Measurements from ENCODE around the gene NAB2.
"Not testable (repeated sequence)": the region's sequence is repeated elsewhere in the genome, so short reads cannot be mapped to it uniquely, and the experiment has no call there.

Gene NAB2

DNA sequence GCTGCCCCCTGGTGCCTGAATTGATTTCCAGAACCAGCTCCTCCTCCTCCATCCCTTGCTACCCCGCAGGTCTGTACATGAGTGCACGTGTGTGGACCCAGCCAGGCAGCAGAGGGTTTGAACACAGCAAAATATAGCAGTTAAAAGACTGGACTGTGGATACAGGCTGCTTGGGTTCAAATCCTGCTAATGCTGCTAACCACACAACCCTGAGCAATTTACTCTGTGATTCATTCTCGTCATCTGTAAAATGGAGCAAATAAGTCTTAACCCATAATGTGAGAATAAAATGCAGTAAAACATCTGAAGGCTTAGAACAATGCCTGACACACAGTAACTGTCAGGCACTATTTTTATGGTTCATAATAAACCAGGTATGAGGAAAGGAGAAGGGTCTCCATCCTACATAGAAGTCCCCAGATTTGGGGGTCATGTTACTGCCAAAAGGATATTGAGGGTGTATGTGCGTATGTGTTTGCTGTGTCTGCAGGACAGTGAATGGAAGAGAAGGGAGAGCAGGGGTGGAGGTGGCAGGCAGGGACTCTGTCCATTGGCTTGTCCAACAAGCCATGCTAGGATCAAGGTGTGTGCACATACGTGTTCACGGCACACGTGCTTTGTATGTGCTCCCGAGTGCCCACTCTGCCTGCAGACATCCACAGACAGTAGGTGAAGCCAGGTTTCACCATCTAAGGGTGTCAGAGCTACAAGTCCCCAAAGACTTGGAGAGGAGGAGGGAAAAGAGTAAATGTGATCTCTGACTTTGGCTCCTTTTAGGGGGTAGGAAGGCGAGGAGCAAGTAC lies 23.8 kb downstream of the NAB2 start:
- DNase-seq = no peak

DNA sequence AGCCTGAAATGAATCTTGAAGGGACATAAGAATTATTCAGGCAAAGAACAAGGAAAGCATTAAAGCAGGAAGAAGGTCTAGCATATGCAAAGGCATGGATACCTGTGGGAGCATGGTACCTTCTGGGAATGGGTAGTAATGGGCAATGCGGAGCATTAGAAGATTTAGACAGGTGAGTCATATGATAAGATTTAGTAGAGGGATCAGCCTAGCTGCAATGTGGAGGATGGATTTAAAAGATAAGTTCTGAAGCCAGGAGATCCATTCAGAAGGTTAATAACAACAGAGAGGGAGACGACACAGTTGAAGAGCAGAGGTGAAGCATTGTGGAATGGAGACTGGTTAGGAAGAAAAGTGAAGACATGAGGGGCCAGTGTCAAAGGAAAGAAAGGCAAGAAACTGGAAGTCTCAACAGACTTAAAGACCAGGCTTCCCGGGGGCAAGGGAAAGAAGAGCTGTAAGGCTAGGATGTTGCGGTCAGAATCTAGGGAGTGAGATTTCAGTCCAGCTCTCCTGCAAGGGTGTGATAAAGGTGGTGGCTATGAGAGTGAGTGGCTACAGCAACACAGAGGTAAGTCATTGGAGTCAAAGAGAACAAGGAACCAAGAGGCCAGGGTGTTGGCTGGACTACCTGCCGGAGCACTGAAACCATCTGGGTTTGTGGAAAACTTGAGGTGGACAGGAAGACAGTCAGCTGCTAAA lies 27.8 kb downstream of the NAB2 start:
- DNase-seq = no peak

DNA sequence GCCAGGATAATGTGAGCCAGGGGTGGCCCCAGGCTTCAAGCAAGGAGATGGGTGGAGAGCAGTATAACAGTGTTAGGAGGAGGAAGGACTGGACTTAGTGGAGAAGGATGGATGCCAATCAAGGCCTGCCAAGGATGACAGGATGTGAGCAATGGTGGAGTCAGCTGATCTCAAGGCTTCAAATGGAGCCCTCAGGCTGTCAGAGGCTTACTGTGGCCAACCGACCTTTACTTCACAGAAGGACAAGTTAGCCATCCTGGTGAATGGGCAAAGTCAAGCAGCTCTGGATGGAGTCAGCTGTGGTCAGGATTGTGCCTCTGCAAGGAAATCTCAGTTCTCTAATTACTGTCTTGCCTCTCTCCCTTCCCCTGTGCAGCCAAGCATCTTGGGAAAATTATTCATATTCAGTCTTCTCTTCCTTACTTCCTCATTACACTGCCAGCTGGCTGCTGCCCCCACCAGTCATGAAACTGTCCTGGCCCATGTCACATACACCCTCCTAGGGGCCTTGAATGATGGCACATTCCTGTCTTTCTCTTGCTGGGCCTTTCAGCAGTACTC lies 29.9 kb downstream of the NAB2 start:
- DNase-seq = no peak

DNA sequence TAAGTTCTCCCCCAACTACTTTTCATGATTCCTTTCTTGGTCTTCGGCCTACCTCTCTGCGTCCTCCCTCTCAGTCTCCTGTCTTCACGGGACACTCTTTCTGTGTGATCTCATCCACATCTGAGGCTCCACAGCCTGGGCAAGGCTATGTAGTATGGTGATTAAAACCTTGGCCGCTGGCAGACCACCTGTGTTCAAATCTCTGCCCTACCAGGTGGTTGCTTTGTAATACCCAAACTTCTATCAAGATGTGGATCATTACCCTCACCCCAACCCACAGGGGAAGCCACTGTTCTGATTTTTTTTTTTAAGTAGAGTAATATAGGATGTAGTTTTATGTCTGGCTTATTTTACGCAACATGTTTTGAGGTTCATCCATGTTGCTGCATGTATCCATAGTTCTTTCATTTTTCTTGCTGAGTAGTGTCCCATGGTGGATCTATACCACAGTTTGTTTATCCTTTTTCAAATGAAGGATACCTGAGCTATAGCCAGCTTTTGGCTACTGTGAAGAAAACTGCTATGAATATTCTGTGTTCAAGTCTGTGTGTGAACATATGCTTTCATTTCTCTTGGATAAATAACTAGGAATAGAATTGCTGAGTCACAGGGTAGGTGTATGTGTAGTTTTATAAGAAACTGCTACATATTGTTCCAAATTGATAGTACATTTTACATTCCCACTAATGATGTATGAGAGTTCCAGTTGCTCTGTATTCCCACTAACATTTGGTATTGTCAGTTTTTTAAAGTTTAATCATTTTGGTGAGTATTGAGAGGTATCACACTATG lies 30.6 kb downstream of the NAB2 start:
- DNase-seq = no peak

DNA sequence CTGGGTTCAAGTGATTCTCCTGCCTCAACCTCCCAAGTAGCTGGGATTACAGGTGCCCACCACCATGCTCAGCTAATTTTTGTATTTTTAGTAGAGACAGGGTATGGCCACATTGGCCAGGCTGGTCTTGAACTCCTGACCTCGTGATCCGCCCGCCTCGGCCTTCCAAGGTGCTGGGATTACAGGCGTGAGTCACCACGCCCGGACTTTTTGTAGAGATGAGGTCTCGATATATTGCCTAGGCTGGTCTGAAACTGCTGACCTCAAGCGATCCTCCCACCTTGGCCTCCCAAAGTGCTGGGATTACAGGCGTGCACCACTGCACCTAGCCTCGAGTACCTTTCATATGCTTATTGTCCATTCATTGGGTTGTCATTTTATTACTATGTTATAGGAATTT lies 31.8 kb downstream of the NAB2 start:
- DNase-seq = not testable (repeated sequence)

DNA sequence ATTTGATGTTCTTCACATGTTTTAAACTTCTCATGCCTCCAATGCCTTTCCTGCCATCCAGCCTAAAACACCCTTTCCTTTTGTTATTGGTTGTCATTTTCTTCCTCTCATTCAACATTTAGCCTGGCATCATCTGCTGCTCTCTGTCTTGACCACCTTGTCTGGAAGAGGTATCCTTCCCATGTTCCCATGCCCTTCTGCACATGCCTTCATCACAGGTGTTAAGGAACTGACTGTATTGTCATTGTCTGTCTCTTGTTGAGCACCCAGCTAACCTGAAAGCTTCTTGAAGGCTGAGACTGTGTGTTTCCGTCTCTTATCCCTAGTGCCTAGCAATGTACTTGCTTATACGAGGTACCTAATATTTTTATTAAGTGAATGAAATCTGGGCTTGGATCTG lies 34.9 kb downstream of the NAB2 start:
- no peak for DNase-seq

DNA sequence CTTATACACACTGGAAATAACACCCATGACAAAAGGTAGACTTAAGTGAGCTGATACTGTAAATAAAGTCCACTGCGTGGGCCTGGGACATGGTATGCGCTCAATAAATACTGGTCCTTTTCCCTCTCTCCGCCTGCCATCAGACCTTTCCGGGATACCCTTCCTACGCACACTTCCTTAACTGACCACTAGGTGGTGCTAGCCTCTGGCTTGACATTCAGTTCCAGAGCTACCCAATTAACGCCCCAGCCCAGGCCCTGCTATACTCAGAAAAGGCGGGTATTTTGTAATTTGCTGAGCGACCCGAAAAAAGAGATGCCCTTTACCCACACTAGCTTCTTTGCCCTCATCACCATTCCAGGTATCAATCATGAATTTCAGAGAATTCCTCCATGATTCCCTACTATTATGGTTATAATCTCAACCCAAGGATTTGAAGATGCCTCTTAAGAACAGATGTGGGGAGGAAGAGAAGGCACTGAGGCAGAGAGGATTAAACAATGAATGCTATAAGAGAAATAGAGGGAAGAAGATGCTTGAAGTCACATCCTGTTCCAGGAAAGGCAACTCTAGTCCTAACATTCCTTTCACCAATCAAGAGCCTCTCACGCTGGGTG lies 35.5 kb downstream of the NAB2 start:
- peak; percentile 20 for DNase-seq

DNA sequence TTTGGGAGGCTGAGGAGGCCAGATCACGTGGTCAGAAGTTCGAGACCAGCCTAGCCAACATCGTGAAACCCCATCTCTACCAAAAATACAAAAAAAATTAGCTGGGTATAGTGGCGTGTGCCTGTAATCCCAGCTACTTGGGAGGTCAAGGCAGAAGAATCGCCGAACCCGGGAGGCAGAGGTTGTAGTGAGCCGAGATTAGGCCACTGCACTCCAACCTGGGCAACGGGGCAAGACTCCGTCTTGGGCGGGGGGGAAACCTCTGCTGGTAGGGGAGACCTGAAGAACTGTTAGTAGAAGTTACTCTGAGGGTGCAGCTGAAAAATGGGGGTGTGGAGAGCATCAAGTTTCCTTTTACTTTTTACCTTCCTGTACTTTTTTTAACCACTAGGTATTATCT lies 37.1 kb downstream of the NAB2 start:
- no peak for DNase-seq

DNA sequence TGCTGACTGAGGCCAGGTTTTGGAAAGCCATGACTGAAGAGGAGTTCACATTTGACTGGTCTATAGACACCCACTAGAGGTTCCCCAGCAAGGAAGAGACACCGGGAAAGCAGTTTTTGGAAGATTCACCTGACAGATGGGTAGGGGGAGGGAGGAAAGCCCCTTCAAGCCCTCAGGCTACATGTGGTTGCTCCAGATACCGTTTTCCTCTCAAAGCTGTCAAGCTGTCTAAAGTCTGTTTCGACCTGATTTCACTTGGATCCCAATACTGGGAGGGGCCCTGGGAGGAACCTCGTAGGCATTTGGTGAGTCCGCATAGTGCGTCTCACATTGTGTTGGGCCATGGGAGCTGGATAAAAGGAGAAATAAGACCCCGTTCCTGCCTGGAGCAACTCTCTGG lies 37.6 kb downstream of the NAB2 start:
- no peak for DNase-seq

DNA sequence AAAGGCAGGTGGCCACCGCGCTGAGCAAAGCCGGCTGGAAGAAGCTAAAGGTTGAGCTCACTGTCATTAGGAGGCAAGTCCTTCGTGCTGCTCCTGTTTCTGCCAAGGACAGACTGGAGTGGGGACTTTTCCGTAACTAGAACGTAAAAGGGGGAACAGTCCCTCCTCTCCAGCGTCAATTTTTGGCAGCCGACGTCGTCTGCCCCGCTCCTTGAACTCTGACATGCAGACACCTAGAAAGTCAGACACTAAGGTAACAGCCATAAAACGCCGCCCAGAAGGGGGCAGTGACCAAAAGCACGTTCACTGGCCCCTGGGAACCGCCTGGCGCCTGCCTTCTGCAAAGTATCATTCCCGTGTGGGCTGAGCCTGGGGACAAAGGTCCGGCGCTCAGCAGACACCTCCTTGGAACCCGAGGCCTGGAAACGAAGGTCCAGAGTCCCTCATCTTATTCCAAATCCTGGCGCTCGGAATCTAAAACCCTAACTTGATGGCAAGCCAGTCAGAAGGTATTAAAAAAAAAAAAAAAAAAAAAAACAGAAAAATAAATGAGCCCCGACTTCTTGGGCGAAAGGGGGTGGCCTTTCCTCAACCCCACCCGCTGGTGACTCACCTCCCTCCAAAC lies 38.3 kb downstream of the NAB2 start:
- no peak for DNase-seq

DNA sequence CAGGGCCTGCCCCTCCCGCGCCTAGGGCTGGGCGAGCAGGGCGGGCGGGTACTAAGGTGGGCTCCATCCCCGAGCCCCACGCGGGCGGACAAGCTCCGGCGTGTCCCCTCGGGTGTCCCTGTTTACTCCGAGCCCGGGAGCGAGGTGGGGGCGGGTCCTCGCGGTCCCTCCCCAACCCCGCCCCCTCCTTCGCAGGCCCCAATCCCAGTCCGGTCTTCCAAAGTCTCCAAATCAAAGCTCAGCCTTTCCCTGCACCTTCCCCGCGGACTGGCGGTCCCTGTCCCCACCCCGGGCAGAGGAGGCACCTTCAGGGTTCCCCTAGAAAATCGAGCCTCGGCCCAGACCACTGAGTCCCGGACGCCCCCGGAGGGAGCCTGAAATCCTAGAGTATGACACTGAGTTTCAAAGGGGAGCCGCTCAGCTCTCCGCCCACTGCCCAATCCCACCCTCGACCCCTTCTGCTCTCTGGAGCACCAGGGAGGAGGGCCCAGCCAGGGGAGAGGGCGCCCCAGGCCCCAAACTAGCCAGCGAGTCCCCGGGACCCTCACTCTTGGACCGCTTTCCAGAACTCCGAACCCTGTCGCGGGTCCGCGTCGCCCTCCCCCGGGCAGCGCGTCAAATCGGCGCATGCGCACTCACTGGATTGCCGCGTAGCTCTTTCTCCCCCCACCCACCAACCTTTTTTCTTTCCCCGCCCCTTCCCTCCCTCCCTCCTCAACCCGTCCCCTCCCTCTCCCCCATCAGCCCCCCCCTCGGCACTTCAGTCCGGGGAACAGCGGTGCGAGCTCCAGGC lies 39.0 kb downstream of the NAB2 start, which contains the start of gene LRP1:
Gene LRP1, plus strand, starts transcription at position 758 of the 793 bp plus-strand sequence. CDS start 482 bp downstream, outside the sequence.
- peak; percentile 15 for DNase-seq

DNA sequence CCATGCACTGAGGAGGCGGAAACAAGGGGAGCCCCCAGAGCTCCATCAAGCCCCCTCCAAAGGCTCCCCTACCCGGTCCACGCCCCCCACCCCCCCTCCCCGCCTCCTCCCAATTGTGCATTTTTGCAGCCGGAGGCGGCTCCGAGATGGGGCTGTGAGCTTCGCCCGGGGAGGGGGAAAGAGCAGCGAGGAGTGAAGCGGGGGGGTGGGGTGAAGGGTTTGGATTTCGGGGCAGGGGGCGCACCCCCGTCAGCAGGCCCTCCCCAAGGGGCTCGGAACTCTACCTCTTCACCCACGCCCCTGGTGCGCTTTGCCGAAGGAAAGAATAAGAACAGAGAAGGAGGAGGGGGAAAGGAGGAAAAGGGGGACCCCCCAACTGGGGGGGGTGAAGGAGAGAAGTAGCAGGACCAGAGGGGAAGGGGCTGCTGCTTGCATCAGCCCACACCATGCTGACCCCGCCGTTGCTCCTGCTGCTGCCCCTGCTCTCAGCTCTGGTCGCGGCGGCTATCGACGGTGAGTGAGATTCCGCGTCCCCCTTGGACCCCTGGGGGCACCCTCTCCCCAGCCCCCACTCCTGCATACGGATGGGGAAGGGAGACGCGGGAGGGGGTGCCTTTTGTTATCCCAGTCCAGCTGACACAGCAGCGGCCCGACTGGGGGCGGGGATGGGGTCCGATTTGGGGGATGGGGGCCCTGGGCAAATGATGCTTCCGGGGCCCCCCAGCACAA lies 39.8 kb downstream of the NAB2 start:
- DNase-seq = no peak

DNA sequence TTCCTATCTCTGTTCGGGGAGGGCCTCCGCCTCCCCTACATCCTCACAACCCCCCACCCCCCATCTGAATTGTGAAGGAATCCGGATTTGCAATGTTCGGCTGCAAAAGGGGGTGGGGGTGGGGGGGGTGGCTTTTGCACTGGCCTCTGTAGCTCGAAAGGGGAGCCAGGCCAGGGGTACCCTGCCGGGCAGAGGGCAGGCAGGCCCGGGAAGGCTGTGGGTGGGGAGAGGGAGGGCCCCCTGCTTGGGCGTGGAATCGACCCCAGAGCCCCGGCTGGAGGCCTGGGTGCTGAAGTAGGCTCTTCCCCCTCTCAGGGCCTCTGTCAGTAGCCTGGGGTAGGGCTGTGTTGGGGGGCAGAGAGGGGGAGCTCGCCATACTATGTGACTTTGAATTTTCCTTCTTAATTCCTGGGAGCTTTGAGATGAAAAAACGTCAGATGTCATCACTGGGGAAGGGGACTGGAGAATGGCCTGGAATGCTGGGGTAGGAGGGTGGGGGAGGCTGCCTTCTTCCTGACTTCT lies 40.5 kb downstream of the NAB2 start:
- DNase-seq = no peak

DNA sequence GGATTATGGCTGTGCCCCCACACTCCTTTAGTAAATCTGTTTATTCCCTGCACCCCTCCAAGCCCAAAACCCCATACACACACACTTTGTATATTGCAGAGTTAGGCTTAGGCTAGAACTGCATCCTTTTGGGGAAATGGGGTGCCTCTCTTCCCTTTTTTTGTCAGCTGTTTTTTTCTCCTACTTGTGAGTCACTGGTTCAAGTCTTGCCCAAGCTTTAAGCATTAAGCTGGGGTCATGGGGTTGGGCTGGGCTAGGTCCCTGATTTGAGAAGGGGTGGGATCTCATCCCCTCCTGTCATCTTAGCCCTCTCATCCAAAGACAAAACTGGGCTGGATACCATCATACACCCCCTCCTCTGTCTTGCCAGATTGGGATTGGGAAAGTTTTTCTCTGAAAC lies 41.0 kb downstream of the NAB2 start:
- DNase-seq = no peak

DNA sequence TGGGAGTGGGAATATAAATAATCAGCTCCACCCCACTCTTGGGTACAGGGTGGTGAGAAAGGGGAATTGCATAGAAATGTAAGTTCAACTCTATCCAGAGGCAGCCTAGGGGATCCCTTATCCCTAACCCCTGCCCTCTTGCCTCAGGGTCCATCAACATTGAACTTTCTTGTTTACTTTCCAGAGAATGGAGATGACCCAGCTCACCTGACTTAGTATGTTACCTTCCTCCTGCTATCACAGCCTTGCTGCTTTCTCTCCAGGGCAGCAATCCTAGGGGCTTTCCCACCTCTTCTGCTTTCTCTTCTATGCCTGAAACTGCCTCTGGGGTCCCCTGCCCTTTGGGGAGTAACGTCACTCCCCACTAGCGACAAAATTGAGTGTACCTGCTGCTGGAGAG lies 42.0 kb downstream of the NAB2 start:
- no peak for DNase-seq

DNA sequence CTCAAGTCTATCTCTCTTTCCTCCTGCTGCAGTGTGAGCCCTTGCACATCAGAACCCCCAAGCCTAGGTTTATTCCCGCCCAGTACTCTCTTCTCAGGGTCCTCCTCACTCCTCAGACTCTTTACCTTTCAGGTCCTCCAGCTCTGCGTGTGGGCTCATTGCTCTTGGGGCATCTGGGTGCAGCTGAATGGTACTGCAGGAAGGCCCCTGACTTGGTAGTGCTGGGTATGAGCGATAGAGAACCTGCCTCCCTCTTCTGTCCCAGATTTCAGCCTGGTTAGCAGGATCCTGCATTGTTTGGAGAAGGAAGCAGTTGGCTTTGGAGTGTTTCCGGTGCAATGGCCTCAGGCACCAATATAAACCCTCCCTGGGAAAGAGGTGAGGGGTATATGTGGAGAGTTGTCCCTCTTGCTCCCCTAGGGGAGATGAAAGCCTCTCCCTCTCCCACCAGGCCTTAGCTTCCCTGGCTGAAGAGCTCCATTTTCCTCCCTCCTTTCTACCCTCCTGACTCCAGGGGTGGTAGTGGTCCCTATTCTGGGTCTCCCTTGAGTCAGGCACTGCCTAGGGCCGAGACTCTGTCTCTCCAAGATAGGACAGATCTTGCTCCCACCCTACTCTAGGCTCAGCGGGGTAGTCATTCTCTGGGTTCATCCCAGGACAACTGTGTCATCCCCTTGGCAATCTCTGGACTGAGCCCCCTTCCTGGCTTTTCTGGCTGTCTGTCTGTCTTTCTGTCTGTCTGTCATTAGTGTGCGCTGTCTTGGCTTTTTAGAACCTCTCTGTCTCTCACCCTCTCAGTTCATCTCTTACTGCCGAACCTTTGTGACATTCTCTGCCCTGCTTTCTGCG lies 43.2 kb downstream of the NAB2 start:
- no peak for DNase-seq

DNA sequence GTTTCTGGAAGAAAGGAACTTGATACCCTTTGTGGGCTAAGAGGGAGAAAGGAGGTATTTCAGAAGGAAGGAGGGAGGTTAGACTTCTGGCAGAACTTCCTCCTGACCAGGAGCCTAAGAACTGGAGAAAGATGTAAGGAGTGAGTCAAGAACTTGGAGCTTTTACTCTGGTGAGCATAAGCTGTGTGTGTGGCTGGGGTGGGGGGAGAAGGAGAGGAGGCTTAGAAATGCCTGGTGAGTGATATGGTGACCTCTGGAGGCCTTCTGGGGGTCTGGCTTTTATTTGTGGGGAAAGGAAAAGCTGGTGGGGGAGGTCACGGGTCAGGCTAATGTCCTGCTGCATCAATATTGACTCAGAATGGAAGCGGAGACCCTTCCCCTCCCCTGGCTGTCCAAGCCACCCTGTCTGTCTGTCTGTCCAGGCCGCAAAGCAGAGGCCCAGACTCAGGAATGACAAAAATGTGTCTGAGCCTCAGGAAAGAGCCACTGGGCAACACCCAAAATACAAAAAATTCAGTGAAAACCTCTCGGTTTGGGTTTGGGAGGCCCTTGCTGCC lies 44.2 kb downstream of the NAB2 start:
- no peak for DNase-seq

DNA sequence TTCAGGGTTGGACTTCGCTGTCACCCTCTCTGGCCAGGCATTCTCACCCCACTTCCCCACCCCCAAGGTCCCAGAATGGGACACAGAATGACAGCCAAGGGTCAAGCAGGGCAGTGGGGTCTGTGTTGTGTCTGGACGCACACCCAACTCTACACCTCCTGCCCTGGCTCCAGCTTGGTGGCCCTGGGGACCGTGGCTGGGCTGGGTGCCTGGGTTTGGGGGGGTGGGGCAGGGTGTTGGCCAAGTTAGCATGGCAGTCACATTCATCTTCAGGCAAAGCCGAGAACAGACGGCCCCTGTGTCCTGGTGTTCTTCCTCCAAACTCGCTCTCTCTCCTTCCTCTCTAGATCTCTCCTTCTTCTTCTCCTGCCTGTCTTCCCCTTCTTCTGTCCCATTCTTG lies 45.0 kb downstream of the NAB2 start:
- no peak for DNase-seq

DNA sequence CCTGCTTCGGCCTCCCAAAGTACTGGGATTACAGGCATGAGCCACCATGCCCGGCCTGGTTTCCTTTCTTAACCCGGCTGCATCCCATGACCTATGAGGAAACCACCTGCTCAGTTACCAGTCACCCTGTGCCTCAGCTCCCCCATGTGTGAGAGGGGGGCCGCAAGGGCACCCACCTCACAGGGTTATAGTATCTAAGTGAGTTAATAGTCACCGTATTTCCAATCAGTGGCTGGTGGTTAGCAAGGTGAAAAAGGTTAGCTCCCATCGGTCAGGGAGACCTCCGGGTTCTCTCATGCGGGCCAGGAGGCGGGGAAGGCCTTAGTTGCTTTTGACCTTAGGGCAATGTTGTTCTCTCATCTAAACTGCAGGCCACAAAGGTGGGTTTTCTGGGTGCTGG lies 46.0 kb downstream of the NAB2 start:
- DNase-seq = no peak
